HepG2 (cell line): ENCODE measurements around the gene PGS1. TPM values are rescaled to one million over a fixed set of nuclear protein-coding genes. Genes with fewer than 3 reads are reported as not detected.

ENCODE experiments used
- ATAC-seq: fragments of 200-7000 bp; cut with Tn5 transposase; 3 replicates; pipeline ENCODE4 v1.9.1; 2020; ENCODE audit warnings: mild to moderate bottlenecking, moderate library complexity
- BruUV-seq: library from RNA; stranded (reverse); fragments of 400-500 nt; replicated peaks from 2 replicates; lab custom pipeline; 2021; lab: Mats Ljungman, UMichigan
- CTCF ChIA-PET: fragments of 300-600 bp; formaldehyde crosslinking; extraction: SDS; loops from one replicate; lab custom pipeline; 2021; ENCODE audit warnings: low total read pairs, inconsistent platforms, low intra/inter-chr PET ratio; lab: Yijun Ruan, JAX
- POLR2A ChIA-PET: fragments of 350-600 bp; sonication (Branson Sonifier 250); formaldehyde crosslinking; loops from one replicate; lab custom pipeline; 2020; ENCODE audit warnings: antibody characterized with exemption, inconsistent platforms; lab: Yijun Ruan, JAX
- DNase-seq: peaks from one replicate; pipeline ENCODE4 v3.0.0-alpha.2; 2015; ENCODE audit warnings: low spot score
- FAIRE-seq: peaks from 3 replicates; lab custom pipeline; 2011; peaks lifted over from hg19 to GRCh38; lab: Jason Lieb, UNC
- H2AFZ ChIP-seq: one replicate; pipeline ENCODE4 v1.6.1; 2011; ENCODE audit warnings: low read length, inconsistent platforms
- H3K27ac ChIP-seq: fragments of 300-600 bp; 3 replicates; pipeline ENCODE4 v1.8.0; 2011; ENCODE audit warnings: mixed run types, mild to moderate bottlenecking, mixed read lengths, low read length, inconsistent platforms; ENCODE audit not compliant: insufficient read depth; ENCODE audit errors: extremely low read length
- H3K27me3 ChIP-seq, 2 experiments: fragments of 200-600 bp in 1 of 2; 2 replicates in 1 of 2; 3 replicates in 1 of 2; pipeline versions ENCODE4 v1.6.0 to v1.8.0; 2011; ENCODE audit warnings: low read length in 2 of 2, mild to moderate bottlenecking in 2 of 2, moderate library complexity in 2 of 2, inconsistent platforms in 1 of 2; ENCODE audit not compliant: insufficient read depth in 2 of 2, control insufficient read depth in 1 of 2
- H3K36me3 ChIP-seq, 2 experiments: fragments of 200-600 bp in 1 of 2; replicated peaks in 1 of 2; 2 replicates in 1 of 2; 3 replicates in 1 of 2; pipeline versions ENCODE4 v1.5.1 to v1.8.0; 2011; ENCODE audit warnings: low read length in 2 of 2, inconsistent platforms in 1 of 2; ENCODE audit not compliant: insufficient read depth in 2 of 2, control insufficient read depth in 1 of 2
- H3K4me1 ChIP-seq: 2 replicates; pipeline ENCODE4 v1.5.1; 2012; ENCODE audit warnings: low read length, inconsistent platforms; ENCODE audit not compliant: insufficient read depth
- H3K4me2 ChIP-seq: 2 replicates; pipeline ENCODE4 v1.6.0; 2011; ENCODE audit warnings: low read depth, low read length, inconsistent platforms
- H3K4me3 ChIP-seq, 3 experiments: fragments of 200-600 bp in 1 of 3; sonication (generic), shearing (Covaris generic) in 1 of 3; replicated peaks in 1 of 3; 2 replicates each; pipeline ENCODE4 v1.5.1; 2011 to 2016; ENCODE audit warnings: low read length in 3 of 3, inconsistent platforms in 2 of 3, low read depth in 2 of 3, mild to moderate bottlenecking in 2 of 3, control low read depth in 1 of 3, mixed read lengths in 1 of 3; ENCODE audit not compliant: insufficient read depth in 1 of 3
- H3K79me2 ChIP-seq: one replicate; pipeline ENCODE4 v1.6.1; 2011; ENCODE audit warnings: low read length, inconsistent platforms; ENCODE audit not compliant: insufficient read depth
- H3K9ac ChIP-seq: 2 replicates; pipeline ENCODE4 v1.6.0; 2011; ENCODE audit warnings: mild to moderate bottlenecking, low read depth, low read length, inconsistent platforms; ENCODE audit not compliant: insufficient read depth
- H3K9me3 ChIP-seq: 2 replicates; pipeline ENCODE4 v1.5.1; 2012; ENCODE audit warnings: mild to moderate bottlenecking, low read length
- H4K20me1 ChIP-seq: 2 replicates; pipeline ENCODE4 v1.6.0; 2011; ENCODE audit warnings: inconsistent platforms, mild to moderate bottlenecking, low read length, moderate library complexity; ENCODE audit not compliant: insufficient read depth
- AGO2 ChIP-seq: fragments of 200-400 bp; formaldehyde crosslinking; optimal IDR thresholded peaks from 2 replicates; pipeline ENCODE3; 2017; ENCODE audit warnings: mild to moderate bottlenecking, low read depth, low read length, moderate library complexity
- CCDC6 ChIP-seq: sonication (generic); formaldehyde crosslinking; IDR thresholded peaks from 2 replicates; pipeline ENCODE4 v1.8.1; 2022; ENCODE audit warnings: mild to moderate bottlenecking, missing genetic modification reagents, moderate library complexity
- CREM ChIP-seq, 2 experiments: sonication (generic) in 1 of 2; formaldehyde crosslinking in 1 of 2; IDR thresholded peaks; 2 replicates each; pipeline versions ENCODE4 v1.4.0 to v1.6.1; 2016 to 2020; ENCODE audit warnings: antibody characterized with exemption in 1 of 2, mild to moderate bottlenecking in 1 of 2, missing genetic modification reagents in 1 of 2
- FOXC1 ChIP-seq: sonication (generic); formaldehyde crosslinking; IDR thresholded peaks from 2 replicates; pipeline ENCODE4 v1.8.0; 2022; ENCODE audit warnings: mild to moderate bottlenecking, missing genetic modification reagents, borderline replicate concordance
- GATA4 ChIP-seq: sonication (generic); IDR thresholded peaks from 2 replicates; pipeline ENCODE4 v1.6.1; 2016; ENCODE audit warnings: antibody characterized with exemption, low read depth, borderline replicate concordance
- IRX3 ChIP-seq: sonication (generic); formaldehyde crosslinking; IDR thresholded peaks from 2 replicates; pipeline ENCODE4 v1.8.1; 2023; ENCODE audit warnings: mild to moderate bottlenecking, low read depth, missing genetic modification reagents, borderline replicate concordance
- NFKBIZ ChIP-seq: IDR thresholded peaks from 2 replicates; pipeline ENCODE4 v1.6.1; 2018; ENCODE audit warnings: missing genetic modification reagents, missing compliant biosample characterization
- POLR2AphosphoS5 ChIP-seq: IDR thresholded peaks from 2 replicates; pipeline ENCODE4 v1.6.1; 2012; ENCODE audit warnings: low read depth, low read length
- SMAD1 ChIP-seq: sonication (generic); formaldehyde crosslinking; IDR thresholded peaks from 2 replicates; pipeline ENCODE4 v1.4.0; 2020; ENCODE audit warnings: missing genetic modification reagents, low read depth, mild to moderate bottlenecking, borderline replicate concordance
- ZNF816 ChIP-seq: sonication (generic); formaldehyde crosslinking; IDR thresholded peaks from 2 replicates; pipeline ENCODE4 v1.8.0; 2022; ENCODE audit warnings: missing genetic modification reagents, mild to moderate bottlenecking, borderline replicate concordance
- WGBS: methylation state at CpG from one replicate; pipeline ENCODE4 v1.1.6; 2017; ENCODE audit warnings: low lambda C conversion rate; 5-methylcytosine and 5-hydroxymethylcytosine counted together
- in situ Hi-C: cut with HindIII; loops from 2 replicates; pipeline ENCODE4 v1.10.0; 2017; ENCODE audit warnings: low pct_unique_long_range_greater_than_20kb; ENCODE audit not compliant: extremely low pct_ligation_motif_present
- intact Hi-C: fragments of 100-400 bp; cut with micrococcal nuclease; formaldehyde crosslinking; loops from one replicate; pipeline ENCODE4 v1.10.0; 2022; ENCODE audit not compliant: unreplicated experiment
- polyA plus RNA-seq, 8 experiments: library from polyadenylated mRNA; depleted of rRNA in 3 of 8; stranded (reverse) in 7 of 8; unstranded in 1 of 8; fragments of >200 nt; fragmentation: Illumina TruSeq in 4 of 8; extraction: Trizol in 4 of 8; gene quantifications; 2 replicates each; pipeline versions ENCODE4 v1.2.1 to v1.2.3, GENCODE V29; 2011 to 2016; ENCODE audit warnings: low read depth in 4 of 8, missing spikeins in 1 of 8, mixed read lengths in 1 of 8; ENCODE audit not compliant: insufficient read depth in 1 of 8
- total RNA-seq, 5 experiments: library from RNA; depleted of rRNA; stranded (reverse); fragments of >200 nt; fragmentation: Illumina TruSeq; extraction: Trizol; gene quantifications; 2 replicates each; pipeline ENCODE4 v1.2.3, GENCODE V29; 2016; ENCODE audit warnings: low read depth in 1 of 5
- TF ChIP-seq, protein P1 (sequence below): sonication (generic); formaldehyde crosslinking; IDR thresholded peaks from 2 replicates; pipeline ENCODE4 v1.9.0; 2022; ENCODE audit warnings: missing genetic modification reagents, mild to moderate bottlenecking, borderline replicate concordance

PGS1 gene
- total and polyA plus RNA-seq, 2 of the 13 experiments (the other 11 are each of a cell fraction or from before 2014, with no cell fraction given), result 25.9 to 31.5 TPM

DNA sequence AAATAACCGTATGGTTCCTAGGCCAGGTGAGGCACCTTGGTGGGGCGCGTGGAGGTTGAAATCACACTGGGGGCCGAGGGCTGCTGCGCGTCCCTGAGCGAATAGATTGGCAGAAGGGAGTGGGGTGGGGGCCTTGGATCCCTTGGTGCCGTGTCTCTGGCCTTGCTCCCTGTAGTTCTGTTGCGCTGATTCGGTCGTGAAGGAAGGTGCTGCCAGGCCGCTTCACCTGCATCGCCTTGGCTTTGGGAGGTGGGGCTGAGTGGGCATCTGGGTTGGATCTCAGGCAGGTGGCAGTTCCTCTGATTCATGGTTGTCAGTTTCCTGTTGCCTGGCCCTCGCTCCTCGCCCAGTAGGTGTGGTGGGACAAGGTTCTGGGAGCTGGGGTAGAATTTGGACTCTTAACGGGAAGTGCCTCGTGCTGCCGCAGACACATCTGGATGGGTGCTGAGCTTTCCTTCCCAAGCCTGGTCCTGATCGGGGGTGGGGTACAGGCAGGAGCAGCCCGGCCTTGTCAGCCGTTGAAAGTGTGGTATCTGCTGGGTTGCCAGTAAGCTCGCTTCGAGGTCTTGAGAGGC is 30.1 kb downstream of the PGS1 start:
- ATAC-seq (no peak), DNase-seq (no peak), FAIRE-seq (no peak)
- in situ Hi-C loops (no loop called here), intact Hi-C loops (no loop called here)
- WGBS, result 96% methylated on average over 23 of the region's 23 CpGs
- no peaks in the 10 kb centered on the region for H3K4me1 ChIP-seq
- ChIA-PET CTCF (no interaction called here), POLR2A (no interaction called here)
- no peaks in the 10 kb centered on the region for H3K9me3 ChIP-seq
- H3K36me3 ChIP-seq, result peaks cover 22 to 54% of the 10 kb centered on the region in 2 experiments; a peak in 4 of 5 replicates
- TF ChIP-seq, protein P1, sequence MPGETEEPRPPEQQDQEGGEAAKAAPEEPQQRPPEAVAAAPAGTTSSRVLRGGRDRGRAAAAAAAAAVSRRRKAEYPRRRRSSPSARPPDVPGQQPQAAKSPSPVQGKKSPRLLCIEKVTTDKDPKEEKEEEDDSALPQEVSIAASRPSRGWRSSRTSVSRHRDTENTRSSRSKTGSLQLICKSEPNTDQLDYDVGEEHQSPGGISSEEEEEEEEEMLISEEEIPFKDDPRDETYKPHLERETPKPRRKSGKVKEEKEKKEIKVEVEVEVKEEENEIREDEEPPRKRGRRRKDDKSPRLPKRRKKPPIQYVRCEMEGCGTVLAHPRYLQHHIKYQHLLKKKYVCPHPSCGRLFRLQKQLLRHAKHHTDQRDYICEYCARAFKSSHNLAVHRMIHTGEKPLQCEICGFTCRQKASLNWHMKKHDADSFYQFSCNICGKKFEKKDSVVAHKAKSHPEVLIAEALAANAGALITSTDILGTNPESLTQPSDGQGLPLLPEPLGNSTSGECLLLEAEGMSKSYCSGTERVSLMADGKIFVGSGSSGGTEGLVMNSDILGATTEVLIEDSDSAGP (CRISPR knock-in tag), result no peak
- peak; percentile 42 for TF ChIP-seq AGO2
- H3K79me2 ChIP-seq, result no peaks in the 10 kb centered on the region
- no peaks in the 10 kb centered on the region for H3K27me3 ChIP-seq
- BruUV-seq, result no TSS peak
- no peak overlapping the region for H3K4me2 ChIP-seq
- no peak overlapping the region for H3K4me3 ChIP-seq
- peaks cover 23% of the 10 kb centered on the region; the same call in 1 of the 2 replicates for H4K20me1 ChIP-seq
- no peak overlapping the region for H2AFZ ChIP-seq
- H3K9ac ChIP-seq, result no peak overlapping the region
- no peak overlapping the region for H3K27ac ChIP-seq

DNA sequence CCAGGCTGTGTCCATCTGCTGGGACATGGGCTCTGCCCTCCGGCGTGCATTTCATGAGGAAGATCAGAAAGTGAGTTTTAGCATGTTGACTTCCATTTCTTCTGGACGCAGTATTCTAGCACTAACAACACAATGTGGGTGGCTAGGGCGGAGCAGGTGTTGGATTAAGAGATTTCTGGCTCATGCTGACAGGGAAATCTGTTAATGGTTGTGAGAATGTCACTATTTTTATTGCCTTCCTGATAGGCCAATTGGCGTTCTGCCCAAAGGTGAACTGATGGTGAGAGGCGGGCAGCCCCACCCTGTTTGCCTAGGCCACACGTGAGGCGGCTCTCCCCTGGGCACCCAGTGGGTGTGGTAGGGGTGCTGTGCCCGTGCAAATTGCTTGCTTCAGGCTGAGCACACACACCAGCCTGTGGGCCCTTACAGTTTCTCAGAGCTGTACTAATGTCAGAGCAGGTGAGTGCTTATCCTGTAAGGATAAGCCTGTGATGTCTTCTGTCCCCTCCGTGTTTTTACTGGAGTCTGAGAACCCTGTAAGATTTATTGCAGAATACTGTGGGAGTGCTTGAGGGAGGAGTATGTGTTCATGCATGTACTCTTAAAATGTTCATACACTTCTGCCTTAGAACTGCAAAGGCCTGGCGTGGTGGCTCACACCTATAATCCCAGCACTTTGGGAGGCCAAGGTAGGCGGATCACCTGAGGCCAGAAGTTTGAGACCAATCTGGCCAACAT is 30.9 kb downstream of the PGS1 start:
- intact Hi-C loops (no loop called here), in situ Hi-C loops (no loop called here)
- no peak for FAIRE-seq
- peaks cover 22 to 46% of the 10 kb centered on the region in 2 experiments for H3K36me3 ChIP-seq
- no TSS peak for BruUV-seq
- no peak overlapping the region for H3K4me3 ChIP-seq
- ChIA-PET CTCF (no interaction called here), POLR2A (no interaction called here)
- no peak for ATAC-seq
- peaks cover 23% of the 10 kb centered on the region; the same call in 1 of the 2 replicates for H4K20me1 ChIP-seq
- H3K4me1 ChIP-seq, result no peaks in the 10 kb centered on the region
- H3K79me2 ChIP-seq, result no peaks in the 10 kb centered on the region
- no peak overlapping the region for H3K4me2 ChIP-seq
- H2AFZ ChIP-seq, result no peak overlapping the region
- no peak overlapping the region for H3K9ac ChIP-seq
- WGBS, result 98% methylated on average over 12 of the region's 12 CpGs
- no peak overlapping the region for H3K27ac ChIP-seq
- no peak for DNase-seq
- H3K9me3 ChIP-seq, result no peaks in the 10 kb centered on the region
- no peaks in the 10 kb centered on the region for H3K27me3 ChIP-seq
- no peak for TF ChIP-seq GATA4
- no peak for TF ChIP-seq CREM (IDR thresholded peaks at IDR 0.05)
- no peak for TF ChIP-seq CREM (CRISPR knock-in tag; IDR thresholded peaks at IDR 0.05)
- no peak for TF ChIP-seq NFKBIZ (CRISPR knock-in tag)
- TF ChIP-seq SMAD1, result no peak
- no peak for TF ChIP-seq IRX3 (CRISPR knock-in tag)
- TF ChIP-seq CCDC6 (CRISPR knock-in tag), result no peak
- no peak for TF ChIP-seq FOXC1 (CRISPR knock-in tag)
- no peak for TF ChIP-seq ZNF816 (CRISPR knock-in tag)
- TF ChIP-seq POLR2AphosphoS5, result no peak
